ENCODE results near the gene ARSG.

DNA sequence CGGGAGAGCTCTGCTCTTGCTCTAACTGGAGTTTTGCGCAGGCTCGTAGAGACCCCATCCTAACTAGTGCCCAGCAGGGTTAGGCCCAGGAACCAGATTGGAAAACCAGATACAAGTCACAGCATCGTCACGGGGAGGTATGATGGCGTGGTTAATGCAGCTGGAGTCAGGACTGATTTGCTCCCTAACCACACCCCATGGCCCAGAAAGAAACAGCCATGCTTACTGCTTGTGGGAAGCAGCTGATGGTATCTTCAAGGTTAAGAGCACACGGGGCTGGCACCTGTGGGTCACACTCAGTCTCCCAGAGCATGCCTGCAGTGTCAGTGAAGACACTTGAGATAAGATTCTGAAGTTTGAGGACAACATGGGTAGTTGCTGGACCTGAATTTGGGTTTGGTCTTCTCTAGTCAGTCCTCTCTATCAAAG, 105.8 kb downstream of the ARSG start:
- TF ChIP-seq, protein P1, sequence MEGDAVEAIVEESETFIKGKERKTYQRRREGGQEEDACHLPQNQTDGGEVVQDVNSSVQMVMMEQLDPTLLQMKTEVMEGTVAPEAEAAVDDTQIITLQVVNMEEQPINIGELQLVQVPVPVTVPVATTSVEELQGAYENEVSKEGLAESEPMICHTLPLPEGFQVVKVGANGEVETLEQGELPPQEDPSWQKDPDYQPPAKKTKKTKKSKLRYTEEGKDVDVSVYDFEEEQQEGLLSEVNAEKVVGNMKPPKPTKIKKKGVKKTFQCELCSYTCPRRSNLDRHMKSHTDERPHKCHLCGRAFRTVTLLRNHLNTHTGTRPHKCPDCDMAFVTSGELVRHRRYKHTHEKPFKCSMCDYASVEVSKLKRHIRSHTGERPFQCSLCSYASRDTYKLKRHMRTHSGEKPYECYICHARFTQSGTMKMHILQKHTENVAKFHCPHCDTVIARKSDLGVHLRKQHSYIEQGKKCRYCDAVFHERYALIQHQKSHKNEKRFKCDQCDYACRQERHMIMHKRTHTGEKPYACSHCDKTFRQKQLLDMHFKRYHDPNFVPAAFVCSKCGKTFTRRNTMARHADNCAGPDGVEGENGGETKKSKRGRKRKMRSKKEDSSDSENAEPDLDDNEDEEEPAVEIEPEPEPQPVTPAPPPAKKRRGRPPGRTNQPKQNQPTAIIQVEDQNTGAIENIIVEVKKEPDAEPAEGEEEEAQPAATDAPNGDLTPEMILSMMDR (IDR thresholded peaks at IDR 0.05; ENCODE audit: low read depth, low read length, missing input control) = no peak
- TF ChIP-seq, protein P2, sequence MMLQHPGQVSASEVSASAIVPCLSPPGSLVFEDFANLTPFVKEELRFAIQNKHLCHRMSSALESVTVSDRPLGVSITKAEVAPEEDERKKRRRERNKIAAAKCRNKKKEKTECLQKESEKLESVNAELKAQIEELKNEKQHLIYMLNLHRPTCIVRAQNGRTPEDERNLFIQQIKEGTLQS (IDR thresholded peaks at IDR 0.05) = no peak
- TF ChIP-seq YY1 (IDR thresholded peaks at IDR 0.05) (no peak), TAF1 (conservative IDR thresholded peaks at IDR 0.05) (no peak), SP1 (IDR thresholded peaks at IDR 0.05) (no peak), JUND (IDR thresholded peaks at IDR 0.05) (no peak), GABPA (IDR thresholded peaks at IDR 0.05 in 1 of 2, conservative IDR thresholded peaks at IDR 0.05 in 1 of 2) (no peak), RAD21 (IDR thresholded peaks at IDR 0.05) (no peak), HNF4A (conservative IDR thresholded peaks at IDR 0.05) (no peak)
- TF ChIP-seq, protein P3, sequence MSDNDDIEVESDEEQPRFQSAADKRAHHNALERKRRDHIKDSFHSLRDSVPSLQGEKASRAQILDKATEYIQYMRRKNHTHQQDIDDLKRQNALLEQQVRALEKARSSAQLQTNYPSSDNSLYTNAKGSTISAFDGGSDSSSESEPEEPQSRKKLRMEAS (IDR thresholded peaks at IDR 0.05) = no peak
- TF ChIP-seq, protein P4, sequence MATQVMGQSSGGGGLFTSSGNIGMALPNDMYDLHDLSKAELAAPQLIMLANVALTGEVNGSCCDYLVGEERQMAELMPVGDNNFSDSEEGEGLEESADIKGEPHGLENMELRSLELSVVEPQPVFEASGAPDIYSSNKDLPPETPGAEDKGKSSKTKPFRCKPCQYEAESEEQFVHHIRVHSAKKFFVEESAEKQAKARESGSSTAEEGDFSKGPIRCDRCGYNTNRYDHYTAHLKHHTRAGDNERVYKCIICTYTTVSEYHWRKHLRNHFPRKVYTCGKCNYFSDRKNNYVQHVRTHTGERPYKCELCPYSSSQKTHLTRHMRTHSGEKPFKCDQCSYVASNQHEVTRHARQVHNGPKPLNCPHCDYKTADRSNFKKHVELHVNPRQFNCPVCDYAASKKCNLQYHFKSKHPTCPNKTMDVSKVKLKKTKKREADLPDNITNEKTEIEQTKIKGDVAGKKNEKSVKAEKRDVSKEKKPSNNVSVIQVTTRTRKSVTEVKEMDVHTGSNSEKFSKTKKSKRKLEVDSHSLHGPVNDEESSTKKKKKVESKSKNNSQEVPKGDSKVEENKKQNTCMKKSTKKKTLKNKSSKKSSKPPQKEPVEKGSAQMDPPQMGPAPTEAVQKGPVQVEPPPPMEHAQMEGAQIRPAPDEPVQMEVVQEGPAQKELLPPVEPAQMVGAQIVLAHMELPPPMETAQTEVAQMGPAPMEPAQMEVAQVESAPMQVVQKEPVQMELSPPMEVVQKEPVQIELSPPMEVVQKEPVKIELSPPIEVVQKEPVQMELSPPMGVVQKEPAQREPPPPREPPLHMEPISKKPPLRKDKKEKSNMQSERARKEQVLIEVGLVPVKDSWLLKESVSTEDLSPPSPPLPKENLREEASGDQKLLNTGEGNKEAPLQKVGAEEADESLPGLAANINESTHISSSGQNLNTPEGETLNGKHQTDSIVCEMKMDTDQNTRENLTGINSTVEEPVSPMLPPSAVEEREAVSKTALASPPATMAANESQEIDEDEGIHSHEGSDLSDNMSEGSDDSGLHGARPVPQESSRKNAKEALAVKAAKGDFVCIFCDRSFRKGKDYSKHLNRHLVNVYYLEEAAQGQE (IDR thresholded peaks at IDR 0.05) = no peak
- TF ChIP-seq, protein P5, sequence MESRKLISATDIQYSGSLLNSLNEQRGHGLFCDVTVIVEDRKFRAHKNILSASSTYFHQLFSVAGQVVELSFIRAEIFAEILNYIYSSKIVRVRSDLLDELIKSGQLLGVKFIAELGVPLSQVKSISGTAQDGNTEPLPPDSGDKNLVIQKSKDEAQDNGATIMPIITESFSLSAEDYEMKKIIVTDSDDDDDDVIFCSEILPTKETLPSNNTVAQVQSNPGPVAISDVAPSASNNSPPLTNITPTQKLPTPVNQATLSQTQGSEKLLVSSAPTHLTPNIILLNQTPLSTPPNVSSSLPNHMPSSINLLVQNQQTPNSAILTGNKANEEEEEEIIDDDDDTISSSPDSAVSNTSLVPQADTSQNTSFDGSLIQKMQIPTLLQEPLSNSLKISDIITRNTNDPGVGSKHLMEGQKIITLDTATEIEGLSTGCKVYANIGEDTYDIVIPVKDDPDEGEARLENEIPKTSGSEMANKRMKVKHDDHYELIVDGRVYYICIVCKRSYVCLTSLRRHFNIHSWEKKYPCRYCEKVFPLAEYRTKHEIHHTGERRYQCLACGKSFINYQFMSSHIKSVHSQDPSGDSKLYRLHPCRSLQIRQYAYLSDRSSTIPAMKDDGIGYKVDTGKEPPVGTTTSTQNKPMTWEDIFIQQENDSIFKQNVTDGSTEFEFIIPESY (IDR thresholded peaks at IDR 0.05) = no peak
